WTC11 (cell line): ENCODE results near the gene ONECUT2. TPM values are rescaled to one million over a fixed set of nuclear protein-coding genes. Genes with fewer than 3 reads are reported as not detected.
A peak's percentile ranks its signal among the peaks of the same experiment; 100 is the strongest.

Experiments
- ATAC-seq: fragments of 200-7000 bp; cut with Tn5 transposase; 2 replicates; pipeline ENCODE4 v1.10.0; 2021; ENCODE audit warnings: mild to moderate bottlenecking, moderate library complexity
- CTCF ChIA-PET: fragments of 300-600 bp; sonication (Branson Sonifier 250); formaldehyde crosslinking; loops from one replicate; lab custom pipeline; 2021; ENCODE audit warnings: antibody characterized with exemption; lab: Charles Lee
- POLR2A ChIA-PET: fragments of 350-600 bp; sonication (Branson Sonifier 250); formaldehyde crosslinking; loops from one replicate; lab custom pipeline; 2021; ENCODE audit warnings: antibody characterized with exemption; lab: Charles Lee
- DNase-seq: peaks from one replicate; pipeline ENCODE4 v3.0.0; 2021; ENCODE audit warnings: low spot score
- H3K27ac Mint-ChIP-seq: 2 replicates; pipeline ENCODE4 v1.8.0; 2021; ENCODE audit warnings: mixed read lengths
- H3K27me3 Mint-ChIP-seq: 2 replicates; pipeline ENCODE4 v1.8.0; 2021; ENCODE audit warnings: low read depth, mild to moderate bottlenecking, moderate library complexity, mixed read lengths
- H3K36me3 Mint-ChIP-seq: 2 replicates; pipeline ENCODE4 v1.8.0; 2021; ENCODE audit warnings: mixed read lengths
- H3K4me1 Mint-ChIP-seq: 2 replicates; pipeline ENCODE4 v1.8.0; 2022; ENCODE audit warnings: mixed read lengths
- H3K4me3 Mint-ChIP-seq: 2 replicates; pipeline ENCODE4 v1.8.0; 2021; ENCODE audit warnings: mild to moderate bottlenecking, moderate library complexity, mixed read lengths
- H3K9me3 Mint-ChIP-seq: 2 replicates; pipeline ENCODE4 v1.8.0; 2021; ENCODE audit warnings: mixed read lengths
- CREM ChIP-seq: sonication (generic); formaldehyde crosslinking; IDR thresholded peaks from 2 replicates; pipeline ENCODE4 v1.8.1; 2022; ENCODE audit warnings: mild to moderate bottlenecking, missing genetic modification reagents, moderate library complexity
- FOXJ3 ChIP-seq: sonication (generic); formaldehyde crosslinking; IDR thresholded peaks from 2 replicates; pipeline ENCODE4 v1.9.0; 2021; ENCODE audit warnings: missing genetic modification reagents, mild to moderate bottlenecking, borderline replicate concordance
- FOXK1 ChIP-seq: sonication (generic); formaldehyde crosslinking; IDR thresholded peaks from 2 replicates; pipeline ENCODE4 v1.8.0; 2022; ENCODE audit warnings: mild to moderate bottlenecking, moderate library complexity, missing genetic modification reagents
- GABPB1 ChIP-seq: sonication (generic); formaldehyde crosslinking; IDR thresholded peaks from 2 replicates; pipeline ENCODE4 v1.8.1; 2023; ENCODE audit warnings: mild to moderate bottlenecking, missing genetic modification reagents
- GRHL2 ChIP-seq: fragments of 250-450 bp; sonication (Bioruptor Pico); IDR thresholded peaks from 2 replicates; pipeline ENCODE4 v1.8.0; 2022; ENCODE audit warnings: mild to moderate bottlenecking, moderate library complexity; ENCODE audit not compliant: insufficient replicate concordance, severe bottlenecking
- HMGA2 ChIP-seq: fragments of 250-450 bp; sonication (Bioruptor Pico); IDR thresholded peaks from 2 replicates; pipeline ENCODE4 v1.4.0; 2021; ENCODE audit warnings: mild to moderate bottlenecking, moderate library complexity
- JAZF1 ChIP-seq: fragments of 250-450 bp; sonication (Bioruptor Pico); IDR thresholded peaks from 2 replicates; pipeline ENCODE4 v1.9.0; 2021; ENCODE audit warnings: moderate library complexity, mild to moderate bottlenecking, inconsistent platforms
- KAT7 ChIP-seq: sonication (generic); formaldehyde crosslinking; IDR thresholded peaks from 2 replicates; pipeline ENCODE4 v1.8.1; 2023; ENCODE audit warnings: missing genetic modification reagents, mild to moderate bottlenecking, borderline replicate concordance
- NR1H2 ChIP-seq: sonication (generic); formaldehyde crosslinking; IDR thresholded peaks from 2 replicates; pipeline ENCODE4 v1.9.0; 2021; ENCODE audit warnings: mild to moderate bottlenecking, moderate library complexity, missing genetic modification reagents
- TCF7 ChIP-seq: sonication (generic); formaldehyde crosslinking; IDR thresholded peaks from 2 replicates; pipeline ENCODE4 v1.8.0; 2022; ENCODE audit warnings: mild to moderate bottlenecking, low read depth, missing genetic modification reagents, moderate library complexity
- TP53 ChIP-seq: sonication (generic); formaldehyde crosslinking; IDR thresholded peaks from 2 replicates; pipeline ENCODE4 v1.8.1; 2023; ENCODE audit warnings: mild to moderate bottlenecking, missing genetic modification reagents
- ZBTB21 ChIP-seq: sonication (generic); formaldehyde crosslinking; IDR thresholded peaks from 2 replicates; pipeline ENCODE4 v1.8.1; 2023; ENCODE audit warnings: mild to moderate bottlenecking, missing genetic modification reagents, borderline replicate concordance
- ZNF263 ChIP-seq: sonication (generic); formaldehyde crosslinking; IDR thresholded peaks from 2 replicates; pipeline ENCODE4 v1.8.1; 2022; ENCODE audit warnings: low read depth, mild to moderate bottlenecking, moderate library complexity, missing genetic modification reagents
- ZNF423 ChIP-seq: fragments of 250-450 bp; sonication (Bioruptor Pico); IDR thresholded peaks from 2 replicates; pipeline ENCODE4 v2.1.2; 2022; ENCODE audit warnings: mild to moderate bottlenecking, moderate library complexity
- total RNA-seq: library from RNA; stranded (reverse); gene quantifications from 3 replicates; pipeline ENCODE4 v1.2.3, GENCODE V29; 2021
- TF ChIP-seq, protein P1 (sequence below): sonication (generic); formaldehyde crosslinking; IDR thresholded peaks from 2 replicates; pipeline ENCODE4 v1.8.1; 2022; ENCODE audit warnings: missing genetic modification reagents, borderline replicate concordance
- TF ChIP-seq, protein P2 (sequence below): fragments of 250-450 bp; sonication (Bioruptor Pico); IDR thresholded peaks from 2 replicates; pipeline ENCODE4 v1.9.0; 2021; ENCODE audit warnings: mild to moderate bottlenecking
- TF ChIP-seq, protein P3 (sequence below): sonication (generic); formaldehyde crosslinking; IDR thresholded peaks from 2 replicates; pipeline ENCODE4 v1.8.0; 2022; ENCODE audit warnings: mild to moderate bottlenecking, missing genetic modification reagents
- TF ChIP-seq, protein P4 (sequence below): sonication (generic); formaldehyde crosslinking; IDR thresholded peaks from 2 replicates; pipeline ENCODE4 v1.8.0; 2023; ENCODE audit warnings: mild to moderate bottlenecking, missing genetic modification reagents
- TF ChIP-seq, protein P5 (sequence below): sonication (generic); formaldehyde crosslinking; IDR thresholded peaks from 2 replicates; pipeline ENCODE4 v1.8.1; 2023; ENCODE audit warnings: mild to moderate bottlenecking, missing genetic modification reagents, borderline replicate concordance
- TF ChIP-seq, protein P6 (sequence below): sonication (generic); formaldehyde crosslinking; IDR thresholded peaks from 2 replicates; pipeline ENCODE4 v1.8.0; 2022; ENCODE audit warnings: mild to moderate bottlenecking, missing genetic modification reagents

Gene ONECUT2
- total RNA-seq, 1 experiment from 2014 or later: 0.87 TPM

DNA sequence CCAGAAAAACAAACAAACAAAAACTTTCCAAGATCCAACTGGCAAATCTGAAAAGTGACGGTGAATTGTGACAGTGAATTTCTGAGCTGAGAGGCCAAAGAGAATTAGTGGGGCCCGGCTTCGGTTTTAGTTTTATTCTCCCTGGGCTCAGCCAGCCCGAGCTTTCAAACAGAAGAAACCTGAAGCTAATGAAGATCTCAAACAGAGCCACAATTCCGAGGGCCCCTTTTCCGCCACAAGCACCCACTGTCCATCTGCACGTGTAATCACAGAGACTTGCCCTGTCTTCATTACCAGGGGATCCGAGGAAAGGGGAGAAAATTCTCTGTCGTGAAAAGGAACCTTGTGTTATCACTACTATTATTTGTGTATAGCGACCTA is 4.2 kb upstream of the ONECUT2 start:
- CTCF ChIA-PET: interaction anchor here (1.7 to 5.2 kb wide), 2 partner anchors 8 to 16 kb away, joined by 9 to 35 read pairs; no protein-coding TSS in a partner anchor

More for the DNA sequence above, 4.2 kb upstream of the ONECUT2 start:
- TF ChIP-seq, protein P1, sequence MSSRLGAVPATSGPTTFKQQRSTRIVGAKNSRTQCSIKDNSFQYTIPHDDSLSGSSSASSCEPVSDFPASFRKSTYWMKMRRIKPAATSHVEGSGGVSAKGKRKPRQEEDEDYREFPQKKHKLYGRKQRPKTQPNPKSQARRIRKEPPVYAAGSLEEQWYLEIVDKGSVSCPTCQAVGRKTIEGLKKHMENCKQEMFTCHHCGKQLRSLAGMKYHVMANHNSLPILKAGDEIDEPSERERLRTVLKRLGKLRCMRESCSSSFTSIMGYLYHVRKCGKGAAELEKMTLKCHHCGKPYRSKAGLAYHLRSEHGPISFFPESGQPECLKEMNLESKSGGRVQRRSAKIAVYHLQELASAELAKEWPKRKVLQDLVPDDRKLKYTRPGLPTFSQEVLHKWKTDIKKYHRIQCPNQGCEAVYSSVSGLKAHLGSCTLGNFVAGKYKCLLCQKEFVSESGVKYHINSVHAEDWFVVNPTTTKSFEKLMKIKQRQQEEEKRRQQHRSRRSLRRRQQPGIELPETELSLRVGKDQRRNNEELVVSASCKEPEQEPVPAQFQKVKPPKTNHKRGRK: no peak
- TF ChIP-seq ZNF263 (CRISPR knock-in tag): no peak
- TF ChIP-seq, protein P2, sequence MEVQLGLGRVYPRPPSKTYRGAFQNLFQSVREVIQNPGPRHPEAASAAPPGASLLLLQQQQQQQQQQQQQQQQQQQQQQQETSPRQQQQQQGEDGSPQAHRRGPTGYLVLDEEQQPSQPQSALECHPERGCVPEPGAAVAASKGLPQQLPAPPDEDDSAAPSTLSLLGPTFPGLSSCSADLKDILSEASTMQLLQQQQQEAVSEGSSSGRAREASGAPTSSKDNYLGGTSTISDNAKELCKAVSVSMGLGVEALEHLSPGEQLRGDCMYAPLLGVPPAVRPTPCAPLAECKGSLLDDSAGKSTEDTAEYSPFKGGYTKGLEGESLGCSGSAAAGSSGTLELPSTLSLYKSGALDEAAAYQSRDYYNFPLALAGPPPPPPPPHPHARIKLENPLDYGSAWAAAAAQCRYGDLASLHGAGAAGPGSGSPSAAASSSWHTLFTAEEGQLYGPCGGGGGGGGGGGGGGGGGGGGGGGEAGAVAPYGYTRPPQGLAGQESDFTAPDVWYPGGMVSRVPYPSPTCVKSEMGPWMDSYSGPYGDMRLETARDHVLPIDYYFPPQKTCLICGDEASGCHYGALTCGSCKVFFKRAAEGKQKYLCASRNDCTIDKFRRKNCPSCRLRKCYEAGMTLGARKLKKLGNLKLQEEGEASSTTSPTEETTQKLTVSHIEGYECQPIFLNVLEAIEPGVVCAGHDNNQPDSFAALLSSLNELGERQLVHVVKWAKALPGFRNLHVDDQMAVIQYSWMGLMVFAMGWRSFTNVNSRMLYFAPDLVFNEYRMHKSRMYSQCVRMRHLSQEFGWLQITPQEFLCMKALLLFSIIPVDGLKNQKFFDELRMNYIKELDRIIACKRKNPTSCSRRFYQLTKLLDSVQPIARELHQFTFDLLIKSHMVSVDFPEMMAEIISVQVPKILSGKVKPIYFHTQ (CRISPR knock-in tag): no peak
- TF ChIP-seq FOXJ3 (CRISPR knock-in tag): no peak
- TF ChIP-seq GRHL2 (CRISPR knock-in tag): no peak
- TF ChIP-seq, protein P3, sequence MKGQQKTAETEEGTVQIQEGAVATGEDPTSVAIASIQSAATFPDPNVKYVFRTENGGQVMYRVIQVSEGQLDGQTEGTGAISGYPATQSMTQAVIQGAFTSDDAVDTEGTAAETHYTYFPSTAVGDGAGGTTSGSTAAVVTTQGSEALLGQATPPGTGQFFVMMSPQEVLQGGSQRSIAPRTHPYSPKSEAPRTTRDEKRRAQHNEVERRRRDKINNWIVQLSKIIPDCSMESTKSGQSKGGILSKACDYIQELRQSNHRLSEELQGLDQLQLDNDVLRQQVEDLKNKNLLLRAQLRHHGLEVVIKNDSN (CRISPR knock-in tag): no peak
- TF ChIP-seq, protein P4, sequence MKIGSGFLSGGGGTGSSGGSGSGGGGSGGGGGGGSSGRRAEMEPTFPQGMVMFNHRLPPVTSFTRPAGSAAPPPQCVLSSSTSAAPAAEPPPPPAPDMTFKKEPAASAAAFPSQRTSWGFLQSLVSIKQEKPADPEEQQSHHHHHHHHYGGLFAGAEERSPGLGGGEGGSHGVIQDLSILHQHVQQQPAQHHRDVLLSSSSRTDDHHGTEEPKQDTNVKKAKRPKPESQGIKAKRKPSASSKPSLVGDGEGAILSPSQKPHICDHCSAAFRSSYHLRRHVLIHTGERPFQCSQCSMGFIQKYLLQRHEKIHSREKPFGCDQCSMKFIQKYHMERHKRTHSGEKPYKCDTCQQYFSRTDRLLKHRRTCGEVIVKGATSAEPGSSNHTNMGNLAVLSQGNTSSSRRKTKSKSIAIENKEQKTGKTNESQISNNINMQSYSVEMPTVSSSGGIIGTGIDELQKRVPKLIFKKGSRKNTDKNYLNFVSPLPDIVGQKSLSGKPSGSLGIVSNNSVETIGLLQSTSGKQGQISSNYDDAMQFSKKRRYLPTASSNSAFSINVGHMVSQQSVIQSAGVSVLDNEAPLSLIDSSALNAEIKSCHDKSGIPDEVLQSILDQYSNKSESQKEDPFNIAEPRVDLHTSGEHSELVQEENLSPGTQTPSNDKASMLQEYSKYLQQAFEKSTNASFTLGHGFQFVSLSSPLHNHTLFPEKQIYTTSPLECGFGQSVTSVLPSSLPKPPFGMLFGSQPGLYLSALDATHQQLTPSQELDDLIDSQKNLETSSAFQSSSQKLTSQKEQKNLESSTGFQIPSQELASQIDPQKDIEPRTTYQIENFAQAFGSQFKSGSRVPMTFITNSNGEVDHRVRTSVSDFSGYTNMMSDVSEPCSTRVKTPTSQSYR (CRISPR knock-in tag): no peak
- no peak for TF ChIP-seq CREM (CRISPR knock-in tag)
- TF ChIP-seq TCF7 (CRISPR knock-in tag): no peak
- TF ChIP-seq GABPB1 (CRISPR knock-in tag): no peak
- TF ChIP-seq, protein P5, sequence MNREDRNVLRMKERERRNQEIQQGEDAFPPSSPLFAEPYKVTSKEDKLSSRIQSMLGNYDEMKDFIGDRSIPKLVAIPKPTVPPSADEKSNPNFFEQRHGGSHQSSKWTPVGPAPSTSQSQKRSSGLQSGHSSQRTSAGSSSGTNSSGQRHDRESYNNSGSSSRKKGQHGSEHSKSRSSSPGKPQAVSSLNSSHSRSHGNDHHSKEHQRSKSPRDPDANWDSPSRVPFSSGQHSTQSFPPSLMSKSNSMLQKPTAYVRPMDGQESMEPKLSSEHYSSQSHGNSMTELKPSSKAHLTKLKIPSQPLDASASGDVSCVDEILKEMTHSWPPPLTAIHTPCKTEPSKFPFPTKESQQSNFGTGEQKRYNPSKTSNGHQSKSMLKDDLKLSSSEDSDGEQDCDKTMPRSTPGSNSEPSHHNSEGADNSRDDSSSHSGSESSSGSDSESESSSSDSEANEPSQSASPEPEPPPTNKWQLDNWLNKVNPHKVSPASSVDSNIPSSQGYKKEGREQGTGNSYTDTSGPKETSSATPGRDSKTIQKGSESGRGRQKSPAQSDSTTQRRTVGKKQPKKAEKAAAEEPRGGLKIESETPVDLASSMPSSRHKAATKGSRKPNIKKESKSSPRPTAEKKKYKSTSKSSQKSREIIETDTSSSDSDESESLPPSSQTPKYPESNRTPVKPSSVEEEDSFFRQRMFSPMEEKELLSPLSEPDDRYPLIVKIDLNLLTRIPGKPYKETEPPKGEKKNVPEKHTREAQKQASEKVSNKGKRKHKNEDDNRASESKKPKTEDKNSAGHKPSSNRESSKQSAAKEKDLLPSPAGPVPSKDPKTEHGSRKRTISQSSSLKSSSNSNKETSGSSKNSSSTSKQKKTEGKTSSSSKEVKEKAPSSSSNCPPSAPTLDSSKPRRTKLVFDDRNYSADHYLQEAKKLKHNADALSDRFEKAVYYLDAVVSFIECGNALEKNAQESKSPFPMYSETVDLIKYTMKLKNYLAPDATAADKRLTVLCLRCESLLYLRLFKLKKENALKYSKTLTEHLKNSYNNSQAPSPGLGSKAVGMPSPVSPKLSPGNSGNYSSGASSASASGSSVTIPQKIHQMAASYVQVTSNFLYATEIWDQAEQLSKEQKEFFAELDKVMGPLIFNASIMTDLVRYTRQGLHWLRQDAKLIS (CRISPR knock-in tag): no peak
- TF ChIP-seq ZNF423 (CRISPR knock-in tag): no peak
- TF ChIP-seq FOXK1 (CRISPR knock-in tag): no peak
- TF ChIP-seq NR1H2: no peak
- TF ChIP-seq, protein P6, sequence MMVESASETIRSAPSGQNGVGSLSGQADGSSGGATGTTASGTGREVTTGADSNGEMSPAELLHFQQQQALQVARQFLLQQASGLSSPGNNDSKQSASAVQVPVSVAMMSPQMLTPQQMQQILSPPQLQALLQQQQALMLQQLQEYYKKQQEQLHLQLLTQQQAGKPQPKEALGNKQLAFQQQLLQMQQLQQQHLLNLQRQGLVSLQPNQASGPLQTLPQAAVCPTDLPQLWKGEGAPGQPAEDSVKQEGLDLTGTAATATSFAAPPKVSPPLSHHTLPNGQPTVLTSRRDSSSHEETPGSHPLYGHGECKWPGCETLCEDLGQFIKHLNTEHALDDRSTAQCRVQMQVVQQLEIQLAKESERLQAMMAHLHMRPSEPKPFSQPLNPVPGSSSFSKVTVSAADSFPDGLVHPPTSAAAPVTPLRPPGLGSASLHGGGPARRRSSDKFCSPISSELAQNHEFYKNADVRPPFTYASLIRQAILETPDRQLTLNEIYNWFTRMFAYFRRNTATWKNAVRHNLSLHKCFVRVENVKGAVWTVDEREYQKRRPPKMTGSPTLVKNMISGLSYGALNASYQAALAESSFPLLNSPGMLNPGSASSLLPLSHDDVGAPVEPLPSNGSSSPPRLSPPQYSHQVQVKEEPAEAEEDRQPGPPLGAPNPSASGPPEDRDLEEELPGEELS (CRISPR knock-in tag): no peak
- TF ChIP-seq HMGA2 (CRISPR knock-in tag): no peak
- TF ChIP-seq ZBTB21 (CRISPR knock-in tag): no peak
- no peak for TF ChIP-seq KAT7 (CRISPR knock-in tag)
- no peak for TF ChIP-seq TP53 (CRISPR knock-in tag)
- no peak for TF ChIP-seq JAZF1 (CRISPR knock-in tag)
- TF ChIP-seq, all 79 proteins: peak for 0
- Mint-ChIP-seq H3K4me3 (peak overlapping the region; percentile 68), H3K27me3 (peaks cover 97% of the 10 kb centered on the region), H3K27ac (no peak overlapping the region), H3K9me3 (no peaks in the 10 kb centered on the region), H3K36me3 (no peaks in the 10 kb centered on the region), H3K4me1 (peaks cover 59% of the 10 kb centered on the region)
- ATAC-seq (no peak), DNase-seq (no peak)
- POLR2A ChIA-PET: interaction anchor here (0.7 kb wide), 1 partner anchor 80 kb away, joined by 3 read pairs; no protein-coding TSS in a partner anchor
